Measurements from ENCODE around the gene IQSEC1. TPM values are rescaled to one million over a fixed set of nuclear protein-coding genes. Genes with fewer than 3 reads are reported as not detected.

Gene IQSEC1
- total RNA-seq, 1 donor from 2014 or later, result 41.7 TPM

DNA sequence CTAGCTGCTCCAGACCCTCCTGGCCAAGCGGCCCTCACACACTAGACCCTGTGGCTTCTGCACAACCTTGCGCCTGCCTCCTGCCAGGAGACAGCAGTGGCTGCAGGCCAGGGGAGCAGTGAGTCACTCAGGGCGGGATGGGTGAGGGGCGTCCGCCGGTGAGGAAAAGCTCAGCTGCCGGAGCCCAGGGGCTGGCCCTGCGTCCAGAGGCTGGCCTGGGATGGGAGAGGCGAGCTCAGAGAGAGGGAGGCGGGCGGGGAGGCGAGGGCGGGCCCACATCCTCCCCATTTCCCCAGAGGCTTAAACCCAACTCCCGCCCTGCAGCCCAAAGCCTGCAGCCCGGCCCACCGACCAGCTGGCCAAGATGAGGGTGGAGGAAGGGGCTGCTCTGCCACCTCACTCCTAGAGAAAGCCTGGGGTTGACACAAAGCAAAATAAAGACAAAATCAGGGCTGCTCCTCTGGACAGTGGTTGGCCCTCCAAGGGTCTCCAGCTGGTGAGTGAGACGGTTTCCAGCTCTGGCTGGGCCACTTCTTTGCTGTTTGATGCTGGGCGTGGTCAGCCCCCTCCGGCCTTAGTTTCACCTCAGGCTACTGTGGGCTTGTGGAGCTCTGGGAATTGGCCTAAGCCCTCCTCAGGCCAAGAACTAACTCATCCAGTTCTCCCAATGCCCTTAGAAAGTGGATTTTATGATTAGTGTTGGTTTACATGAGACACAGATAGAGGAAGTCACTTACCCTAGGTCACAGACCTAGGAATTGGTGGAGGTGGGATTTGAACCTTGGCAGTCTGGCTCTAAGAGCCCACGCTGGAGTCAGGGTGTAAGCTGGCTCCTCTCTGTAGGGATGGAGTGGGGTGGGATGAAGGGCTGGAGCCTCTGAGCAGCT, 50.6 kb downstream of the IQSEC1 start:
- Mint-ChIP-seq H3K4me3 (peak overlapping the region; percentile 48), H3K4me1 (peaks cover 16% of the 10 kb centered on the region)

DNA sequence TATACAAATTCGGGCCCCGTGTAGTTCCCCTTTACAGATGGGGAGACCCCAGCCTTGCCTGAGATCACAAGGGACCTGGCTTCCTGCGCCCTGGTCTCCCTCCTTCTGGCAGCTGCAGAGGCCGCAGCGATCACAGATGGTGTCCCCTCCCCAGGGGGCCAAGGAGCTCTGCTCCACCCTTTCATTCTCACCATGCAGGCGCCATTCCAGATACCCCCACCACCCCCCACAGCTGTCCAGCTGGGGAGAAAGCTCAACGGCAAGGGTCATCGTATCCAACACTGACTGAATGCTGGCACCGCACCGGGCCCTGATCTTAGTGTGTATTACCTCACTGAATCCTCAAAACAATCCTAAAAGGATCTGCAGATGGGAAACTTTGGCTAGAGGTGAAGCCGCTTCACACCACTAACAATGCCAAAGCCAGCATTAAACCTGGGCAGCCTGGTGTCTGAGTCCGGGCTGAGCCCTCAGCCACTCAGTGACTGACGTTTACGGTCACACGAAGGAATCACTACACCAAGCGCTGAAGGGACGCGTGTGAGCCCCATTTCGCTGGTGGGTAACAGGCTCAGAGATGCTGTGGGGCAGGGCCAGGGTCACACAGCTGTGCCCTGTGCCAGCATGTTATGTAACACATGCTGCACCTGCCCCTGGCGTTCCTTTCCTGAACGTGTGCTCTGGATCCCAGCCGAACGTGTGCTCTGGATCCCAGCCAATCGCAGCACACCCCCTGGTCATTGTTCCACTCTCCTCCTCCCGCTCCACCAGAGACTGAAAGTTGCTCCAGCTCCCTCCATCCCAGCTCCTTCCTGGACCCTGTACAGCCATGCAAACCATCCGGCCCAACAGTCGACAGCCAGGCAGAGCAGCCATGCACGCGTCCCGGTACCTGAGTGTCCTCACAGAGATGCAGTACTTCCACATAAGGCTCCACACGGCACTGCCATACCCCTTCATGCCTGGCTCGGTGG, 51.8 kb downstream of the IQSEC1 start:
- H3K4me3 Mint-ChIP-seq, result peak overlapping the region; percentile 48
- H3K4me1 Mint-ChIP-seq, result peaks cover 18% of the 10 kb centered on the region
- no peaks in the 10 kb centered on the region for H3K36me3 Mint-ChIP-seq
- H3K9me3 Mint-ChIP-seq, result no peaks in the 10 kb centered on the region
- no peak for DNase-seq (ENCODE audit: low spot score in 2 of 2, unreplicated experiment in 2 of 2)
- no peaks in the 10 kb centered on the region for H3K27me3 Mint-ChIP-seq (ENCODE audit: low read depth)
- H3K27ac Mint-ChIP-seq, result peak overlapping the region; percentile 71
- TF ChIP-seq, protein P1, sequence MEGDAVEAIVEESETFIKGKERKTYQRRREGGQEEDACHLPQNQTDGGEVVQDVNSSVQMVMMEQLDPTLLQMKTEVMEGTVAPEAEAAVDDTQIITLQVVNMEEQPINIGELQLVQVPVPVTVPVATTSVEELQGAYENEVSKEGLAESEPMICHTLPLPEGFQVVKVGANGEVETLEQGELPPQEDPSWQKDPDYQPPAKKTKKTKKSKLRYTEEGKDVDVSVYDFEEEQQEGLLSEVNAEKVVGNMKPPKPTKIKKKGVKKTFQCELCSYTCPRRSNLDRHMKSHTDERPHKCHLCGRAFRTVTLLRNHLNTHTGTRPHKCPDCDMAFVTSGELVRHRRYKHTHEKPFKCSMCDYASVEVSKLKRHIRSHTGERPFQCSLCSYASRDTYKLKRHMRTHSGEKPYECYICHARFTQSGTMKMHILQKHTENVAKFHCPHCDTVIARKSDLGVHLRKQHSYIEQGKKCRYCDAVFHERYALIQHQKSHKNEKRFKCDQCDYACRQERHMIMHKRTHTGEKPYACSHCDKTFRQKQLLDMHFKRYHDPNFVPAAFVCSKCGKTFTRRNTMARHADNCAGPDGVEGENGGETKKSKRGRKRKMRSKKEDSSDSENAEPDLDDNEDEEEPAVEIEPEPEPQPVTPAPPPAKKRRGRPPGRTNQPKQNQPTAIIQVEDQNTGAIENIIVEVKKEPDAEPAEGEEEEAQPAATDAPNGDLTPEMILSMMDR (IDR thresholded peaks at IDR 0.05; ENCODE audit: unreplicated experiment), result no peak

More for the DNA sequence above, 50.6 kb downstream of the IQSEC1 start:
- no peaks in the 10 kb centered on the region for H3K27me3 Mint-ChIP-seq (ENCODE audit: low read depth)
- no peaks in the 10 kb centered on the region for H3K36me3 Mint-ChIP-seq
- peak overlapping the region; percentile 76 for H3K27ac Mint-ChIP-seq
- no peaks in the 10 kb centered on the region for H3K9me3 Mint-ChIP-seq
- TF ChIP-seq, protein P1 (IDR thresholded peaks at IDR 0.05; ENCODE audit: unreplicated experiment), result no peak
- DNase-seq (ENCODE audit: low spot score in 2 of 2, unreplicated experiment in 2 of 2), result peak; percentile 49 to 65

DNA sequence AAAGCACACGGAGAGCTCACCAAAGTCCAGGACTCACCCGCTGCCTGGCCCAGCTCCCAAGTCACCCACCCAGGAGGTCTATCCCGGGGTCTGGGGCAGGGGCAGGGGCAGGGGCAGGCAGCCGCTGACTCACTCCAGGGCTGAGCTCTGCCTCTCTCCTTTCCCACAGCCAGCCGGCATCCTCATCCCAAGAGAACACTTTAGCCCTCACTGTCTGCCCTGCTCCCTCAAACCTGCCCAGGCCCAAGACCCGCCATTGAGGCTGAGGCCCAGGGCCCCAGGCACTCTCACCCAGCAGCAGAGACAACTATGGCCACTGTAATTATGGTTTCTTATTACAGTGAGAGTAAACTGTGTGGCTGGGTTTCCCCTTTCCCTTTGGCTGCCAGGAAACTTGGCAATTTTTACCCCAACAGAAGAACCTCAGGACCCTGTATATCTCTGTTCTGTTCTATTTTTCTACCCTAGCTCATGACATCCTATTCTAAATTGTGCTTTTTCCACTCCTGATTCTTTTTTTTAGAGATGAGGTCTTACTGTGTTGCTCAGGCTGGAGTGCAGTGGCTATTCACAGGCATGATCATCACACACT, 53.0 kb downstream of the IQSEC1 start:
- Mint-ChIP-seq H3K27me3 (ENCODE audit: low read depth) (no peaks in the 10 kb centered on the region), H3K4me1 (peaks cover 21% of the 10 kb centered on the region), H3K4me3 (no peak overlapping the region), H3K27ac (no peak overlapping the region), H3K9me3 (no peaks in the 10 kb centered on the region), H3K36me3 (no peaks in the 10 kb centered on the region)
- DNase-seq (ENCODE audit: low spot score in 2 of 2, unreplicated experiment in 2 of 2), result no peak
- TF ChIP-seq, protein P1 (IDR thresholded peaks at IDR 0.05; ENCODE audit: unreplicated experiment), result no peak

DNA sequence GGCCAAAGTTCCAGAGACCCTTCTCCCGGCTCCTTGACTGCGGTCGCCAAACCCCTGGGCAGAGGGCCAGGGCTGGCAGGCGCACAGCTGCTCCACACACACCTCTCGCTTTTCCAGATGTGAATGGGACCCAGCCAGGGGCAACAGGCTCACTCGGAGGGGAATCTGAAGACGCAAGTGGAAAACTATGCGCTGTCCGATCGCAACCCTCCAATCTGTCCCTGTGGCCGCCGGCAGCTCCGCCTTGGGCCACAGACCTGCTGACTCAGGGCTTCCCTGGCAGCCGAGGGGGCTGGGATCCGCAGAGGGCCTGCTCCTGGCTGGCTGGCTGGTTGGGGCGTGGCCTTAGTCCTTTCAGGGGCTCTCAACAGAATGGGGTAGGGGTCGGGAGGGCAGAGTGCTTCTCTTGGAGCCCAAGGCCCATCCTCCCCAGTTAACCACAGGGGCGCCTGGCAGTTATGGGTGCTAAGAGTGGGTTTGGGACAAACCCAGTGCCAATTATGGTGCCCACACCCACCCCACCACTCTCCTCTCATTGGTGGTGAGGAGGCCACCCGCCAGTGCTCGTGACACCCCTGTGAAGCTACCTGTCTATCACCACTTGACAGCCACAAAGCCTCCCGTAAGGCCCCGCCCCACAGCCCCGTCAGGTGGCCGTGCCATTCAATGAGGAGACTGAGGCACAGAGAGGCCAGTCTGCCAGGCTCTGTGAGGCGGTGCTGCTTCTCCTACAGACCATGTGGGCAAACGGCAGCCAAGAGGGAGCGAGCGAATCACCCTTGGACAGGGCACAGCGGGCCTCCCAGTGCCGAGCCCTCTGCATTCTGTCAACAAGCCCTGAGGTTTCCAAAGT, 53.8 kb downstream of the IQSEC1 start:
- no peaks in the 10 kb centered on the region for H3K36me3 Mint-ChIP-seq
- DNase-seq (ENCODE audit: low spot score in 2 of 2, unreplicated experiment in 2 of 2), result peak in 1 of 2 experiments; percentile 47
- H3K9me3 Mint-ChIP-seq, result no peaks in the 10 kb centered on the region
- H3K27ac Mint-ChIP-seq, result no peak overlapping the region
- H3K4me1 Mint-ChIP-seq, result peaks cover 21% of the 10 kb centered on the region
- no peak overlapping the region for H3K4me3 Mint-ChIP-seq
- H3K27me3 Mint-ChIP-seq (ENCODE audit: low read depth), result no peaks in the 10 kb centered on the region
- TF ChIP-seq, protein P1 (IDR thresholded peaks at IDR 0.05; ENCODE audit: unreplicated experiment), result no peak

Measured in mesothelial cell of epicardium (in vitro differentiated cells).